ENCODE measurements around the gene PRKAG2. TPM values are rescaled to one million over a fixed set of nuclear protein-coding genes. Genes with fewer than 3 reads are reported as not detected.

The PRKAG2 gene
- total RNA-seq, 2 donors from 2014 or later: 38.3 to 78.5 TPM

DNA sequence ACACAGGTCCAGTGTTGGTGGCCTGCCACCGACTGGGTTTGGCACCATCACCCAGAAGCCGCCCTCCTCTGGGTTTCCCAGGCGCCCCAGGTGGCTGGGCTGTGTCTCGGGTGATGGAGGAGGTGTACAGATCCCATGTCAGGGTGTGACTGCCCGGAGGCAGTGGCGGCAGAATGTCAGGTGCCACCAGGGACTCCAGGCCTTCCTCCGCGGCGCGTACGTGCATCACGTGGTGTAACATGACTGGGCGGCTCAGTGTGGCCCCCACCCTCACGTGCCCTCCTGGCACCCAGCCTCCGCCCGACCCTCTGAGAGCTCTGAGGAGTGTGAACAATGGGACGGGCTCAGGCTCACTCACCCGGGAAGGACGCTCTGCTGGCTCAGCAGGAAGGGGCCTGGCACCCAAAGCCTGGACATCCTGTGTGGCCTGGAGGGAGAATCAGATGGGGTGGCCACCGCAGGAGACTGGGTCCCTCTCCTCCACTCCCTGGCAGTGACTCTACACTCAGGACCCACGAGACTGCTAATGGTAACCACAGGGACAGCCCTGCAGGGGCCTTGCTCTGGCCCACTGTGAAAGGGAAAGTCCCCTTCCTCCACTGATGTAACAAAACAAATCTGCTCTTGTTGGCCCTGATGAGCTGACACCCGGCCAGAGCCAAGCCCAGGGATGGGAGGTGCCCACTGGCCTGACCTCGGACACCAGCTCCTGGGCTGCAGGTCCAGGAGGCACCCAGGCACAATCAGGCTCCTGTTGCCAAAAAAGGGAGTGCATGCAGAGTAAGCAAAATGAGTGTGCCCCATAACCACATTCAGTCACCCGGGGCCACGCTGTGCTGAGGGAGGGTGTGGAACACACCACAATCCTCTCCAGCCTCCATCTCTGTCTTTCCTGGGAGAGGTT lies 164.8 kb downstream of the PRKAG2 start:
- H3K27ac ChIP-seq: no peak overlapping the region

DNA sequence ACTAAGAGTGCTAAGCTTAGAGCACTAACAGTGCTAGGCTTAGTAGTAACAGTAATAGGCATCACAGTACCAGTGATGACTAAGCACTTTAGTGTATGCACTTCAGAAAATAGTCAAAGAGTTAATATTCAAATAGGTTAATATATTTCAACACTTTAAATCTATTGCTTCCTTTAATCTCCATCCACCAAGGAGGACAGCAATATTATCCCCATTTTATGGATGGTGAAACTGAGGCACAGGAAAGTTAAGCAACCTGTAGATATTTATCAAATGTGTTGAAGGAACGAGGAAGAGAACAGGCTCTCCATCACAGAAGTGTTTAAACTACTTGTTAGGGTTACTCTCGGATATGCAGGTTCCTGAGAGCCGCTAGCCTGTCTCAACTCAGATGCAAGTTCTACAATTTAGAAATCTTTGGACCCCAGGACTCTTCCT lies 165.5 kb downstream of the PRKAG2 start:
- no peaks in the 10 kb centered on the region for H3K36me3 ChIP-seq
- DNase-seq (ENCODE audit: low spot score): no peak
- no peak for ATAC-seq (ENCODE audit: insufficient number of reproducible peaks, low FRiP score, low read depth)
- no peaks in the 10 kb centered on the region for H3K9me3 ChIP-seq
- H3K27ac ChIP-seq: no peak overlapping the region
- H3K4me1 ChIP-seq (ENCODE audit: control insufficient read depth in 1 of 2, low read depth in 2 of 2): peaks cover 0 to 10% of the 10 kb centered on the region in 2 donors
- TF ChIP-seq, protein P1, sequence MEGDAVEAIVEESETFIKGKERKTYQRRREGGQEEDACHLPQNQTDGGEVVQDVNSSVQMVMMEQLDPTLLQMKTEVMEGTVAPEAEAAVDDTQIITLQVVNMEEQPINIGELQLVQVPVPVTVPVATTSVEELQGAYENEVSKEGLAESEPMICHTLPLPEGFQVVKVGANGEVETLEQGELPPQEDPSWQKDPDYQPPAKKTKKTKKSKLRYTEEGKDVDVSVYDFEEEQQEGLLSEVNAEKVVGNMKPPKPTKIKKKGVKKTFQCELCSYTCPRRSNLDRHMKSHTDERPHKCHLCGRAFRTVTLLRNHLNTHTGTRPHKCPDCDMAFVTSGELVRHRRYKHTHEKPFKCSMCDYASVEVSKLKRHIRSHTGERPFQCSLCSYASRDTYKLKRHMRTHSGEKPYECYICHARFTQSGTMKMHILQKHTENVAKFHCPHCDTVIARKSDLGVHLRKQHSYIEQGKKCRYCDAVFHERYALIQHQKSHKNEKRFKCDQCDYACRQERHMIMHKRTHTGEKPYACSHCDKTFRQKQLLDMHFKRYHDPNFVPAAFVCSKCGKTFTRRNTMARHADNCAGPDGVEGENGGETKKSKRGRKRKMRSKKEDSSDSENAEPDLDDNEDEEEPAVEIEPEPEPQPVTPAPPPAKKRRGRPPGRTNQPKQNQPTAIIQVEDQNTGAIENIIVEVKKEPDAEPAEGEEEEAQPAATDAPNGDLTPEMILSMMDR (IDR thresholded peaks at IDR 0.05): no peak
- H3K4me3 ChIP-seq: no peak overlapping the region
- no peaks in the 10 kb centered on the region for H3K27me3 ChIP-seq (replicated peaks; ENCODE audit: insufficient read depth)

More for the DNA sequence above, 164.8 kb downstream of the PRKAG2 start:
- peaks cover 0 to 12% of the 10 kb centered on the region in 2 donors for H3K4me1 ChIP-seq (ENCODE audit: control insufficient read depth in 1 of 2, low read depth in 2 of 2)
- no peaks in the 10 kb centered on the region for H3K27me3 ChIP-seq (replicated peaks; ENCODE audit: insufficient read depth)
- no peaks in the 10 kb centered on the region for H3K36me3 ChIP-seq
- TF ChIP-seq, protein P1 (IDR thresholded peaks at IDR 0.05): no peak
- DNase-seq (ENCODE audit: low spot score) (no peak), ATAC-seq (ENCODE audit: insufficient number of reproducible peaks, low FRiP score, low read depth) (no peak)
- no peaks in the 10 kb centered on the region for H3K9me3 ChIP-seq
- H3K4me3 ChIP-seq: no peak overlapping the region

DNA sequence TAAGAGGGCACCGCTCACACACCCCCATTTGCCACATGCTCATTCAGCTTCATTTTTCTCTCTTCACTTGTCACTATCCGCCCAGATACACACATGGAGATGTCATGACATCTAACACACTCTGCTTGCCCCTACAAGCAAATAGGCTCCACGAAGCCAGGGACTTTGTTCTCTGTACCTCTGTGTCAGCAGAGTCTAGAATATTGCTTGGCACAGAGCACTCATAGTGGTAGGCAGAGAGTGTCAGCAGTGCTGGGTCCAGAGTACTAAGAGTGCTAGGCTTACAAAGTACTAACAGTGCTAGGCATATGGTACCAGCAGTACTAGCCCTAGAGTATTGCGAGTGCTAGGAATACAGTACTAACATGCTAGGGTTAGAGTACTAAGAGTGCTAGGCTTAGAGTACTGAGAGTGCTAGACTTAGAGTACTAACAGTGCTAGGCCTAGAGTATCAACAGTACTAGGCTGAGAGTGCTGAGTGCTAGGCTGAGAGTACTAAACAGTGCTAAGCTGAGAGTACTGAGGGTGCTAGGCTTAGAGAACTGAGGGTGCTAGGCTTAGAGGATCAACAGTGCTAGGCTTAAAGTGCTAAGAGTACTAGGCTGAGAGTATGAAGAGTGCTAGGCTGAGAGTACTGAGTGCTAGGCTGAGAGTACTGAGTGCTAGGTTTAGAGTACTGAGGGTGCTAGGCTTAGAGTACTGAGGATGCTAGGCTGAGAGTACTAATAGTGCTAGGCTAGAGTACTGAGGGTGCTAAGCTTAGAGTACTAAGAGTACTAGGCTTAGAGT lies 166.1 kb downstream of the PRKAG2 start:
- Histone ChIP-seq H3K4me3 (no peak overlapping the region), H3K36me3 (no peaks in the 10 kb centered on the region), H3K4me1 (ENCODE audit: control insufficient read depth in 1 of 2, low read depth in 2 of 2) (peaks cover 4 to 16% of the 10 kb centered on the region in 2 donors), H3K9me3 (no peaks in the 10 kb centered on the region), H3K27ac (no peak overlapping the region), H3K27me3 (replicated peaks; ENCODE audit: insufficient read depth) (no peaks in the 10 kb centered on the region)
- TF ChIP-seq, protein P1 (IDR thresholded peaks at IDR 0.05): no peak
- DNase-seq (ENCODE audit: low spot score): no peak
- no peak for ATAC-seq (ENCODE audit: insufficient number of reproducible peaks, low FRiP score, low read depth)

DNA sequence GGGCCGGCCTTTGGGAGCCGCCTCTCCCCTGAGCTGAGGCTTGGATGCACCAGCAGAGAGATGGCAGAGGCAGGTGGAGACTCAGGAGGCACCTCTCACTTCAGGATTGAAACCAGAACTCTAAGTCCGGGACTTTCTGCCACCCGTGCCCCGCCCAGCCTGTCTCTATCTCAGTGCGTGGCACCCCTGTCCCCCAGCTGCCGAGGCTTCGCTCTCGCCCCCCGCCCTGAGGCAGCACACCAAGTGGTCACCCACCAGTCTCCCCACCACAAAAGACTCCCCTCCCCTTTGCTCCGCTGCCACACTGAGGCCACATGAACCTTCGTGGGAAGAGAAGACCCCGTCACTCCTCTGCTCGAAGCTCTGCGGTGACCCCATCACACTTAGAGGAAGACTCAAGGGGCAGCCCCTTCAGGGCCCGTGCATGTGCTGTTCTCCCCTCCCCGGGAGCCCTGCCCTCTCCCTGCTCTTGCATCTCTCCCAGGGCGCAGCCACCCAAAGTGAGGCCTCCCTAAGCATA lies 166.7 kb downstream of the PRKAG2 start:
- Histone ChIP-seq H3K9me3 (no peaks in the 10 kb centered on the region), H3K4me3 (no peak overlapping the region), H3K36me3 (no peaks in the 10 kb centered on the region), H3K27me3 (replicated peaks; ENCODE audit: insufficient read depth) (no peaks in the 10 kb centered on the region), H3K27ac (no peak overlapping the region), H3K4me1 (ENCODE audit: control insufficient read depth in 1 of 2, low read depth in 2 of 2) (peaks cover 4 to 23% of the 10 kb centered on the region in 2 donors)
- no peak for ATAC-seq (ENCODE audit: insufficient number of reproducible peaks, low FRiP score, low read depth)
- TF ChIP-seq, protein P1 (IDR thresholded peaks at IDR 0.05): no peak
- DNase-seq (ENCODE audit: low spot score): no peak
